T-helper 2 cell treated with Interferon-gamma antibody and Interleukin-4, amounts not matched to agents 5 μg/mL and 100 μg/mL, for 36 hours (primary cell): ENCODE results near the gene CEP170B.

Experiments
- DNase-seq: peaks from one replicate; pipeline ENCODE4 v3.0.0; 2021; ENCODE audit warnings: low spot score
- H3K27ac Mint-ChIP-seq: one replicate; pipeline ENCODE4 v1.8.0; 2021; ENCODE audit warnings: mild to moderate bottlenecking, mixed read lengths
- H3K27me3 Mint-ChIP-seq: one replicate; pipeline ENCODE4 v1.8.0; 2021; ENCODE audit warnings: low read depth, mixed read lengths
- H3K36me3 Mint-ChIP-seq: one replicate; pipeline ENCODE4 v1.8.0; 2021; ENCODE audit warnings: low read depth, mixed read lengths
- H3K4me1 Mint-ChIP-seq: one replicate; pipeline ENCODE4 v1.8.0; 2021; ENCODE audit warnings: low read depth, mixed read lengths
- H3K4me3 Mint-ChIP-seq: one replicate; pipeline ENCODE4 v1.8.0; 2022; ENCODE audit warnings: mild to moderate bottlenecking, moderate library complexity, mixed read lengths
- H3K9me3 Mint-ChIP-seq: one replicate; pipeline ENCODE4 v1.8.0; 2021; ENCODE audit warnings: mixed read lengths

The CEP170B gene

DNA sequence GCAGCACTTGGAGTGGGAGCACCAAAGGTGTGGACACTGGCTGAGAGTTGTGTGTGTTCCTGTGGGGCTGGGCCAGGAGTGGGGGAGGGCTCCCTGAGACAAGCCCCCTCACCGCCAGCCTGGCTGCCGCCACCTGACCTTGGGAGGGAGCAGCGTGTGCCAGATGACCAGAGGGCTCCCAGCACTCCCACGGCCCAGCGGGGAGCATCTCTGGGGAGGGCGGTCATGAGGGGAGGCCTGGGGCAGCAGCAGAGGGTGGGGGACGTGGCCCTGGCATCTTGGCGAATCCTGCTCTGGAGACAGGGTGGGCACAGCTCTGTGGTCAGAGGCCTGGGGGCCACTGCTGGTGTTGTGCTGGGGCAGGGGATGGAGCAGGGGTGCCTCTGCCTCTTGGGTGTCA is 10.7 kb downstream of the CEP170B start:
- no peak for DNase-seq
- no peaks in the 10 kb centered on the region for H3K27me3 Mint-ChIP-seq

DNA sequence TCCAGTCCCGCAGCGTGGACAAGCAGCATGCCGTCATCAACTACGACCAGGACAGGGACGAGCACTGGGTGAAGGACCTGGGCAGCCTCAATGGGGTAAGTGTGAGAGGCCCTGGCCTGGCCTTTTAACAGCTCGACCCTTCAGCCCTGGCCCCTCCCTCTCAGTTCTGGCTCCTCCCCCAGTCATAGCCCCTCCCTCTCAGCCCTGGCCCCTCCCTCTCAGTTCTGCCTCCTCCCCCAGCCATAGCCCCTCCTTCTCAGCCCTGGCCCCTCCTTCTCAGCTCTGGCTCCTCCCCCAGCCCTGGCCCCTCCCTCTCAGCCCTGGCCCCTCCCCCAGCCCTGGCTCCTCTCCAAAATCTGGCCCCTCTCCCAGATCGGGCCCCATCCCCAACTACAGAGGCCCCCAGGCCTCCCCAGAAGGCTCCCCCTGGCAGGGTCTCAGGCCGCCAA is 11.2 kb downstream of the CEP170B start:
- H3K36me3 Mint-ChIP-seq = no peaks in the 10 kb centered on the region
- H3K4me1 Mint-ChIP-seq = no peaks in the 10 kb centered on the region
- no peak overlapping the region for H3K4me3 Mint-ChIP-seq
- no peak for DNase-seq
- H3K9me3 Mint-ChIP-seq = no peaks in the 10 kb centered on the region
- no peak overlapping the region for H3K27ac Mint-ChIP-seq
- H3K27me3 Mint-ChIP-seq = no peaks in the 10 kb centered on the region

More for the DNA sequence above, 10.7 kb downstream of the CEP170B start:
- no peaks in the 10 kb centered on the region for H3K4me1 Mint-ChIP-seq
- H3K27ac Mint-ChIP-seq = no peak overlapping the region
- H3K36me3 Mint-ChIP-seq = no peaks in the 10 kb centered on the region
- no peak overlapping the region for H3K4me3 Mint-ChIP-seq
- H3K9me3 Mint-ChIP-seq = no peaks in the 10 kb centered on the region

DNA sequence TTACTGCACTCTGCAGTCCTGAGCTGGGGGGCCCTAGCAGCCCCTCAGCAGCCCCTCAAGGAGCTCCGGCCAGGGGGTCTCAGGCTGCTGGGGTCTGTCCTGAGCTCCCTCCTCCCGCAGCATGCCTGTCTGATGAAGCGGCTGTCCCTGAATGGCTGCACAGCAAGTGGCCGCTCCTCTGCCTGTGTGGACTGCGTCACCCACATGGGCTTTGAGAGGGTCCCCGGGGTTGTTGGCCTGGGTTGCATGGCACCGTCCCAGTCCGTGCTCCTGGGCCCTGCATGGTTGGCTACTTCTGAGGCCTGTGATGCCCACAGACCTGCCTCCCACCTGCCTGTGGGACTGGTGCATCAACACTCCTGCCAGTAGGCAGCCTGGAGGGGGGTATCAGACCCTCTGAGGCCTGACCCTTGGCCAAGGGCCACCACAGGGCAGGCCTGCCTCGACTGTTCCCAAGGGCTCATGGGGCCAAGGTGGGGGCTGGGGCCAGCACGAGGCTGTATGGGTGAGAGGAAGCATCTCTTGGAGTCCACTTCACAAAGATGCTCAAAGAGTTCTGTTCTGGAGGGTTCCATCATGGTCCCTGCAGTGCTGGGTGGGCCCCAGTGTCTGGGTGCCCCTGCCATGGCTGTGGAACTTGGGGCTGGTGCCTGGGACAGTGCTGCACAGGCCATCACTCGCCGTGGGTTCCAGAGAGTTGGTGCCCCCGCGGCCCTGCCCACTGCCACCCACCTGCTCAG is 12.2 kb downstream of the CEP170B start:
- no peaks in the 10 kb centered on the region for H3K4me1 Mint-ChIP-seq
- DNase-seq = no peak
- H3K36me3 Mint-ChIP-seq = no peaks in the 10 kb centered on the region
- no peaks in the 10 kb centered on the region for H3K9me3 Mint-ChIP-seq
- H3K27ac Mint-ChIP-seq = no peak overlapping the region
- H3K4me3 Mint-ChIP-seq = no peak overlapping the region
- no peaks in the 10 kb centered on the region for H3K27me3 Mint-ChIP-seq

DNA sequence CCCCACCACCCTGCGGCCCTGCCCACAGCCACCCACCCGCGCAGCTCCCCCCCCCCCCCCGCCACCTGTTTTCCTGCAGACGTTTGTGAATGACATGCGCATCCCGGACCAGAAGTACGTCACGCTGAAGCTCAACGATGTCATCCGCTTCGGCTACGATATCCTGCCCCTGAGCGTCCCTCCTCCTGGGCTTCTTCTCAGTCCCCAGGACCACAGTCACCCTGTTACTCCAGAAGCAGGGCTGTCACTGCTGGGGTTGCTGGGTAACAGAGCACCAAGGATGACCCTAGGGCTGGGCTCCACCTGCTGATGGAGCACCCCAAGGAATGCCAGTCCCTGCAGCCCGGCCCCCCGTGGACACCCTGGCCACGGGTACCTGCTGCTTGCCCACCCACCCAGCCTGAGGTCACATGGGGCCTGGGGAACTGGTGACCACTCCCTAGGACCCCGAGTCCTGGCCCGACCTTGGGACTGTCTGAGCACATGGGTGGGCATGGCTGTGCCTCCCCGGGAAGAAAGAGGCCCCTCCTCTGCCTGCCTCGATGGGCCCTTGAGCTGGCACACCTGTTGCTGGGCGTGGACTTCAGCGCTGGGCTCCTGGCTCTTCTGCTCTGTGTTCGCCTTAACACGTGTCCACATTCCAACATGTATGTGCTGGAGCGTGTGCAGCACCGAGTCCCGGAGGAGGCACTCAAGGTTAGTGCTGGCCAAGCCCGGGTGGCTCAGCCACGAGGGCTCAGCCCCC is 12.9 kb downstream of the CEP170B start:
- no peaks in the 10 kb centered on the region for H3K9me3 Mint-ChIP-seq
- no peak for DNase-seq
- H3K36me3 Mint-ChIP-seq = no peaks in the 10 kb centered on the region
- H3K27ac Mint-ChIP-seq = no peak overlapping the region
- no peaks in the 10 kb centered on the region for H3K4me1 Mint-ChIP-seq
- no peaks in the 10 kb centered on the region for H3K27me3 Mint-ChIP-seq
- no peak overlapping the region for H3K4me3 Mint-ChIP-seq

DNA sequence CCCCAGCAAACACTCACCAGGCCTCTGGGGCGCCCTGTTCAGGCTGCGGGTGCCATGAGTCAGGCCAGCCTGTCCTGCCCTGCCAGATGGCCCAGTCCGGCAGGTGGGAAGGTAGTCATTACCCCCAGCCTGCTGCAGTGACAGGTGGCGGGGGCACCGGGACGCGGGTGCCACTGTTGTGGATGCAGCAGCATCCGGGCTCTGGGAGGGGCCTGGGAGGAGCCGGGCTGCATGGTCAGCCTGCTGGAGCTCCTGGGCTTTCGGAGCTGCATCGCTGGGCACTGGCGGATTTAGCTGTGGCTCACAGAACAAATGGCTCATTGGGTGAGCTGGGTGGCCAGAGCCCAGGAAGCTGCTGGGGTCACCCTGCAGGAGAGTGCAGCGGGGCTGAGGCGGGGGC is 13.5 kb downstream of the CEP170B start:
- H3K4me1 Mint-ChIP-seq = no peaks in the 10 kb centered on the region
- no peaks in the 10 kb centered on the region for H3K9me3 Mint-ChIP-seq
- no peaks in the 10 kb centered on the region for H3K27me3 Mint-ChIP-seq
- no peak for DNase-seq
- no peak overlapping the region for H3K27ac Mint-ChIP-seq
- H3K4me3 Mint-ChIP-seq = no peak overlapping the region
- H3K36me3 Mint-ChIP-seq = no peaks in the 10 kb centered on the region

DNA sequence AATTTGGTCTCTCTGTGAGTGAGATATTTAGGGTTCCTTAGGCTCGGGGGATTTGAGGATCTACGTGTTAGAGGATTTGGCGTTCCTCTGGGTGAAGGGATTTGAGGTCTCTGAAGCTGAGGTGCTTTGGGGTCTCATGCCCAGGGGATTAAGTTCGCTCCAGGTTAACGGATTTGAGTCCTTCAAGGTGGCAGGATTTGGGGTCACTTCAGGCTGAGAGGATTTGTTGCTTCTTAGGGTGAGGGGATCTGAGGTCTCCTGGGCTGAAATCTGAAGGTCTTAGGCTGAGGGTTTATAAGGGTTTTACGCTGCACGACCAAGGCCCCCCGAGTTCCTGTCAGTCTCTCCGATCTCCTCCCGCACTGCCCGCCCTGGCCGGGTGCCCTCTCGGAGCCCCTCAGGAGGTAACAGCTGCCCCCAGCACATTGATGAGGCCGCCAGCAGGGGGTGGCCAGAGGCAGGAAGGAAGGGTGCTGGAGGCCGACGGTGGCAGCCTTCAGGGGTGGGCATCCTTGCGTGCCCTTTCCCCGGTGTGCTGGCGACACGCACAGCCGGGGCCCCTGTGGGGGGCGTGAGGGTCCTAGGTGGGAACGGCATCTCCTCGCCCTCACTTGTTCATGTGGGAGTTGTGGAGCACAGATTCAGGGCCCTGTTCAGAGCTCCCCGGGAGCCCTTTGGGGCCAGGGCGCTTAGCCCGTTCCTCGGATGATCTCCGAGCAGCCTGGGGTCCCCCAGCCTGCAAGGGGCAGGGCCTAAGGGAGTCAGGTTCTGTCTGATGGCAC is 14.3 kb downstream of the CEP170B start:
- H3K4me1 Mint-ChIP-seq = no peaks in the 10 kb centered on the region
- H3K9me3 Mint-ChIP-seq = no peaks in the 10 kb centered on the region
- no peak overlapping the region for H3K27ac Mint-ChIP-seq
- DNase-seq = no peak
- H3K27me3 Mint-ChIP-seq = no peaks in the 10 kb centered on the region
- H3K36me3 Mint-ChIP-seq = no peaks in the 10 kb centered on the region
- H3K4me3 Mint-ChIP-seq = no peak overlapping the region

DNA sequence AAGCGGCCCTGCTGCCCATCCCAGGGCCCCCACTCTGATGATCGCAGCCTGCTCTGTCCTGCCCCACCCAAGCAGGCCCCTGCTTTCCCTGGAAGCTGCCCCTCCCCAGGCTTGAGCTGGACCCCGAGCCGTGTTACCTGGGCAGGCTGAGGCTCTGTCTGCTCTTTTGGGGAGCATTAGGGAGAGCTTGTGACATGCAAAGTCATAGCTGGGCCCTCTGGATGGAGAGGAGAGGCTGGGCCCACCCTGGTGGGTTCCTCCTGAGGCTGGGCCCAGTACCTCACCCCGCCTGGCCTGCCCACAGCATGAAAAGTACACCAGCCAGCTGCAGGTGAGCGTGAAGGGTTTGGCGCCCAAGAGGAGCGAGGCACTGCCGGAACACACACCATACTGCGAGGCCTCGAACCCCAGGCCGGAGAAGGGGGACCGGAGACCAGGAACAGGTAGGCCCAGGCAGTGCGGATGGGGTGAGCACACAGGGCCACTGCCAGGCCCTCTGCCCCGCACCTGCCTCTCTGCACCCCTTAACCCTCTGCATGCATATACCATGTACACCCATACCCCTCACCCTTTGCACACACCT is 15.0 kb downstream of the CEP170B start:
- Mint-ChIP-seq H3K9me3 (no peaks in the 10 kb centered on the region), H3K27ac (no peak overlapping the region), H3K36me3 (no peaks in the 10 kb centered on the region), H3K27me3 (no peaks in the 10 kb centered on the region), H3K4me3 (no peak overlapping the region), H3K4me1 (no peaks in the 10 kb centered on the region)
- no peak for DNase-seq

DNA sequence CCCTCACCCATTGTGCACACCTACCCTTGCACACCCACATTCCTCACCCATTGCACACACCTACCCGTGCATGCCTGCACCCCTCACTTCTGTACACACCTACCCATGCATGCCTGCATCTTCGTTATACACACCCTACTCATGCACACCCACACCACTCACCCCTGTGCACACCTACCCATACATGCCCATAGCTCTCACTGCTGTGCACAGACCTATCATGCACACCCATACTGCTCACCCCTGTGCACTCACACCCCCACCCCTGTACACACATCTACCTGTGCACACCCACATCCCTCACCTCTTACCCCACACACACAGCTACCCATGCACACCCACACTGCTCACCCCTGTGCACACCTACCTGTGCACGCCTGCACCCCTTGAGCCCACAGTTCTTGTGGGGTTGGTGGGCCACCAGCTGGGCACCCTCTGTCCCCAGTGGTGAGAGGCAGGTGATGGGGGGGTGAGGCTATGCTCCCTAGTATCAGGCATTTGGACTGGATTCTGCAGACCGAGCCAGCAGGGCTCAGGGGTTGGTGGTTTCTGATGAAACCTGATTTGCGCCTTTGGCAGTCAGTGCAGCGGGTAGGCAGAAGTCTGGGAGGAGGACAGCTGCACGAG is 15.6 kb downstream of the CEP170B start:
- Mint-ChIP-seq H3K4me3 (no peak overlapping the region), H3K4me1 (no peaks in the 10 kb centered on the region), H3K27ac (no peak overlapping the region), H3K36me3 (no peaks in the 10 kb centered on the region), H3K27me3 (no peaks in the 10 kb centered on the region), H3K9me3 (no peaks in the 10 kb centered on the region)
- no peak for DNase-seq

DNA sequence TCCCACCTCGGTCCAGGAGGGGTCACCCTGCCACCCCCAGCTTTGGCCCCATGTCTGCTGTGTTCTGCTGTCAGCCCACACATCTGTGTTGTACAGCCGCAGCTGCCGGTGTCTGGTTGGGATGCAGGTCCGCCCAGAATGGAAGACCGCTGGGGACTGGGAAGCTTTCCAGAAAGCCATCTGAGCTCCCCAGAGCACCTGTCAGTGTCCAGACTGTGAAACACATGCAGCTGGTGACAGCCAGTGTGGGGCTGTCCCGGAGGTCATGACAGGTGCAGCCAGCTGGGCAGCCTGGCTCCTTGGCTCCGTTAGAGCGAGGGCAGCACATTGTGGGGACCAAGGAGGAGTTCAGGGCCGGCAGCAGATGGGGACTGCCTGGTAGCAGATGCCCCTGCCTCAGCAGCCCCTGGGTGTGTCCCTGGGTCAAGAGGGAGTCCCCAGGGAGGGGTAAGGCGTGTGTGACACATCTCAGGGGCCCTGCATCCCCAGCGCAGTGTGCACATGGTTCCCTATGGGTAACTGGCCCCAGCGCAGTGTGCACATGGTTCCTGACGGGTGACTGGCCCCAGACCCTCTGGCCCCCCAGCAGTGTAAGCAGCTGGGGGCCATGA is 16.4 kb downstream of the CEP170B start:
- Mint-ChIP-seq H3K27ac (no peak overlapping the region), H3K27me3 (no peaks in the 10 kb centered on the region)

DNA sequence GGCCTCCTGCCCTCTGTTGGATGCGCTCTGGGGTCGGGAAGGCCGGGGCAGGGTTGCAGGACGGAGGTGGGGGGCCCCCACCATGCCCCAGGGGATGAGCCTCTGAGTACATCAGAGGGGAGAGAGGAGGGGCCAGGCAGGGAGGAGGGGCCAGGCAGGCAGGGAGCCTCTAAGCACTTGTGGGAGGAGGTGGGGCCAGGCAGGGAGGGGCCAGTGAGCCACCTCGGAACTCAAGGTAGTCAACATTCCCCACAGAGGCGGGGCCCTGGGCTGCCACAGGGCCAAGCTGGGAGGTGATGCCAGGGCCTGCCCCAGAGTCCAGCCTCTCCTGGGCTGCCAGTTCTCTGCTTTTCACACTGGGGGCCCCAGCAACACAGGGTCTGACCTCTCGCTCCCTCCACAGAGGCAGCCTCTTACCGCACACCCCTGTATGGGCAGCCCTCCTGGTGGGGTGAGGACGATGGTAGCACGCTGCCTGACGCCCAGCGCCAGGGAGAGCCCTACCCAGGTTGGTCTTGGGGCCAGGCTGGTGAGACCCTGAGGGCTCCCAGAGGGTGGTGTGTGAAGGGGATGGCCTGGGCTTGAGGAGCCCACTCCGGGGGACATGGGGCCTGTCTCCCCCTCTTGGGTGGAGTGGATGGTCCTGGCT is 17.4 kb downstream of the CEP170B start:
- no peak overlapping the region for H3K4me3 Mint-ChIP-seq
- no peak overlapping the region for H3K27ac Mint-ChIP-seq
- H3K4me1 Mint-ChIP-seq = no peaks in the 10 kb centered on the region
- no peaks in the 10 kb centered on the region for H3K9me3 Mint-ChIP-seq
- DNase-seq = no peak
- no peaks in the 10 kb centered on the region for H3K36me3 Mint-ChIP-seq
- H3K27me3 Mint-ChIP-seq = no peaks in the 10 kb centered on the region

More for the DNA sequence above, 16.4 kb downstream of the CEP170B start:
- no peaks in the 10 kb centered on the region for H3K4me1 Mint-ChIP-seq
- no peak overlapping the region for H3K4me3 Mint-ChIP-seq
- no peaks in the 10 kb centered on the region for H3K36me3 Mint-ChIP-seq
- H3K9me3 Mint-ChIP-seq = no peaks in the 10 kb centered on the region
- no peak for DNase-seq

DNA sequence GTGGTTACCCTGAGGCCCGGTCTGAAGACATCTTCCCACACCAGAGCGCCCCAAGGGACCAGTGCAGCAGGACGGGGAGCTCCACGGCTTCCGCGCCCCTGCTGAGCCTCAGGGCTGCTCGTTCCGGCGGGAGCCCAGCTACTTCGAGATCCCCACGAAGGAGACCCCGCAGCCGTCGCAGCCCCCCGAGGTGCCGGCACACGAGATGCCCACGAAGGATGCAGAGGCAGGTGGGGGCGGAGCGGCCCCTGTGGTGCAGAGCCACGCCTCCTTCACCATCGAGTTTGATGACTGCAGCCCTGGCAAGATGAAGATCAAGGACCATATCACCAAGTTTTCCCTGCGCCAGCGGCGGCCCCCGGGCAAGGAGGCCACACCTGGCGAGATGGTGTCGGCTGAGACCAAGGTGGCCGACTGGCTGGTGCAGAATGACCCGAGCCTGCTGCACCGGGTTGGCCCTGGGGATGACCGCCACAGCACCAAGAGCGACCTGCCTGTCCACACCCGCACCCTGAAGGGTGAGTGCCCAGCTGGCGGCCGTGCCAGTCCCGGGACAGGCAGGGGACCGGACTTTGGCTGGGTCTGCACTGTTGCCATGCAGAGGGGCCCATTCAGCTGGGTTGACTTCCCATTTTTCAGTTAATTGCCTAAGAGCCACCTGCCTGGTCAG is 18.1 kb downstream of the CEP170B start:
- DNase-seq = no peak
- Mint-ChIP-seq H3K27ac (no peak overlapping the region), H3K9me3 (no peaks in the 10 kb centered on the region), H3K27me3 (no peaks in the 10 kb centered on the region), H3K4me1 (no peaks in the 10 kb centered on the region), H3K4me3 (no peak overlapping the region), H3K36me3 (no peaks in the 10 kb centered on the region)

DNA sequence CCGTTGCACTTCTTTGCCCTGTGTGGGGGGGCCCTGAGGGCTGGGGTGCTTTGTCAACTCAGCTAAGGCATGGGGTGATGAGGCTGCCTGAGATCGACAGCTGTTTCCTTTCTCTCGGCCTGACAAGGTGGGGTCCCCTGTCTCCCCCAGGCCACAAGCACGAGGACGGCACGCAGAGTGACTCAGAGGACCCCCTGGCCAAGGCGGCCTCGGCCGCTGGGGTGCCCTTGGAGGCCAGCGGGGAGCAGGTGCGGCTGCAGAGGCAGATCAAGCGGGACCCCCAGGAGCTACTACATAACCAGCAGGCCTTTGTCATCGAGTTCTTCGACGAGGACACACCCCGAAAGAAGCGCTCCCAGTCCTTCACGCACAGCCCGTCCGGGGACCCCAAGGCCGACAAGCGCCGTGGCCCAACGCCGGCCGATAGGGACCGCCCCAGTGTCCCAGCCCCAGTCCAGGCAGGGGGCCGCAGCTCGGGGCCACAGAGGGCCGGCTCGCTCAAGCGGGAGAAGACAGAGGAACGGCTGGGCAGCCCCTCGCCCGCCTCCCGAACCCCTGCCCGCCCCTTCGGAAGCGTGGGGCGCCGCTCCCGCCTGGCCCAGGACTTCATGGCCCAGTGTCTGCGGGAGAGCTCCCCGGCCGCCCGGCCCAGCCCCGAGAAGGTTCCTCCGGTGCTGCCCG is 18.8 kb downstream of the CEP170B start:
- Mint-ChIP-seq H3K27me3 (no peaks in the 10 kb centered on the region), H3K9me3 (no peaks in the 10 kb centered on the region), H3K4me1 (no peaks in the 10 kb centered on the region), H3K36me3 (no peaks in the 10 kb centered on the region), H3K27ac (no peak overlapping the region), H3K4me3 (no peak overlapping the region)
- DNase-seq = no peak
